PC-9 (cell line): ENCODE results near the gene ITIH4. TPM values are rescaled to one million over a fixed set of nuclear protein-coding genes. Genes with fewer than 3 reads are reported as not detected.

Source experiments
- BruUV-seq: library from RNA; stranded (reverse); fragments of 400-500 nt; replicated peaks from 2 replicates; lab custom pipeline; 2021; lab: Mats Ljungman, UMichigan
- CTCF ChIA-PET: fragments of 300-600 bp; sonication (Branson Sonifier 250); formaldehyde crosslinking; loops from one replicate; lab custom pipeline; 2022; ENCODE audit warnings: antibody characterized with exemption; lab: Charles Lee
- POLR2A ChIA-PET: fragments of 300-600 bp; sonication (Branson Sonifier 250); formaldehyde crosslinking; loops from one replicate; lab custom pipeline; 2022; ENCODE audit warnings: antibody characterized with exemption; ENCODE audit not compliant: unreplicated experiment; lab: Charles Lee
- DNase-seq, 2 experiments: peaks; one replicate each; pipeline versions ENCODE4 v3.0.0 to v3.0.0-alpha.2; 2015 to 2022; ENCODE audit warnings: mixed read lengths in 1 of 2
- H2AFZ ChIP-seq: fragments of 200-600 bp; sonication (generic); 2 replicates; pipeline ENCODE4 v1.8.1; 2017; ENCODE audit warnings: antibody characterized with exemption
- H3F3A ChIP-seq: fragments of 200-600 bp; sonication (generic); 2 replicates; pipeline ENCODE4 v1.8.1; 2017; ENCODE audit warnings: antibody characterized with exemption, mild to moderate bottlenecking, low read depth; ENCODE audit not compliant: insufficient read depth
- H3K27ac ChIP-seq: fragments of 200-600 bp; sonication (generic); 2 replicates; pipeline ENCODE4 v1.6.1; 2016; ENCODE audit warnings: mixed run types
- H3K27me3 ChIP-seq: fragments of 200-600 bp; sonication (generic); 2 replicates; pipeline ENCODE4 v1.6.1; 2016; ENCODE audit warnings: low read depth, mixed run types; ENCODE audit not compliant: insufficient read depth
- H3K36me3 ChIP-seq: fragments of 200-600 bp; sonication (generic); 2 replicates; pipeline ENCODE4 v1.6.1; 2016; ENCODE audit warnings: low read depth, mixed run types
- H3K4me1 ChIP-seq: fragments of 200-600 bp; sonication (generic); replicated peaks from 2 replicates; pipeline ENCODE4 v1.6.1; 2016; ENCODE audit warnings: mixed run types; ENCODE audit not compliant: insufficient read depth
- H3K4me2 ChIP-seq: fragments of 200-600 bp; sonication (generic); 2 replicates; pipeline ENCODE4 v1.6.1; 2017; ENCODE audit warnings: mixed run types
- H3K4me3 ChIP-seq: fragments of 200-600 bp; sonication (generic); 2 replicates; pipeline ENCODE4 v1.6.1; 2016; ENCODE audit warnings: mixed run types
- H3K79me2 ChIP-seq: fragments of 200-600 bp; sonication (generic); 2 replicates; pipeline ENCODE4 v1.6.1; 2017; ENCODE audit warnings: low read depth, mixed run types
- H3K9me2 ChIP-seq: fragments of 200-600 bp; sonication (generic); 2 replicates; pipeline ENCODE4 v1.8.1; 2017; ENCODE audit warnings: mild to moderate bottlenecking; ENCODE audit not compliant: insufficient read depth
- H3K9me3 ChIP-seq: fragments of 200-600 bp; sonication (generic); 2 replicates; pipeline ENCODE4 v1.8.1; 2016; ENCODE audit warnings: low read depth; ENCODE audit not compliant: insufficient read depth
- H4K20me1 ChIP-seq: fragments of 200-600 bp; sonication (generic); 2 replicates; pipeline ENCODE4 v1.8.1; 2017; ENCODE audit not compliant: insufficient read depth
- CTCF ChIP-seq: fragments of 200-600 bp; sonication (generic); conservative IDR thresholded peaks from 2 replicates; pipeline ENCODE4 v1.6.1; 2017; ENCODE audit warnings: mixed run types, antibody characterized with exemption, mild to moderate bottlenecking, moderate library complexity
- EZH2 ChIP-seq: fragments of 200-600 bp; sonication (generic); IDR thresholded peaks from 2 replicates; pipeline ENCODE4 v1.8.0; 2017; ENCODE audit warnings: antibody characterized with exemption, low read depth
- intact Hi-C: fragments of 100-400 bp; cut with micrococcal nuclease; formaldehyde crosslinking; loops from one replicate; pipeline ENCODE4 v1.10.0; 2022; ENCODE audit not compliant: unreplicated experiment
- total RNA-seq: library from RNA; stranded (reverse); gene quantifications from 2 replicates; pipeline ENCODE4 v1.2.3, GENCODE V29; 2021

ITIH4 gene
- total RNA-seq, 1 experiment from 2014 or later, result 2.5 TPM

GRCh38 chr3:52789746-52790040 is 40.8 kb downstream of the ITIH4 start:
- no TSS peak for BruUV-seq
- Histone ChIP-seq H3K4me3 (no peak overlapping the region), H2AFZ (no peak overlapping the region), H3F3A (no peaks in the 10 kb centered on the region), H3K9me2 (no peaks in the 10 kb centered on the region), H3K9me3 (no peaks in the 10 kb centered on the region), H4K20me1 (no peaks in the 10 kb centered on the region), H3K4me1 (no peaks in the 10 kb centered on the region), H3K4me2 (no peak overlapping the region), H3K27me3 (peaks cover 30% of the 10 kb centered on the region), H3K79me2 (no peaks in the 10 kb centered on the region), H3K27ac (no peak overlapping the region), H3K36me3 (no peaks in the 10 kb centered on the region)
- no peak for DNase-seq
- ChIA-PET POLR2A (no interaction called here), CTCF (no interaction called here)
- TF ChIP-seq EZH2 (no peak), CTCF (no peak)
- intact Hi-C loops, result no loop called here

- H3K4me3 ChIP-seq, result no peak overlapping the region
- no peak for DNase-seq
- ChIA-PET POLR2A (no interaction called here), CTCF (no interaction called here)
- no peaks in the 10 kb centered on the region for H4K20me1 ChIP-seq
- no peak overlapping the region for H3K4me2 ChIP-seq
- no peak overlapping the region for H3K27ac ChIP-seq
- no peaks in the 10 kb centered on the region for H3K9me3 ChIP-seq
- no peaks in the 10 kb centered on the region for H3F3A ChIP-seq
- no peak for TF ChIP-seq EZH2
- no peak for TF ChIP-seq CTCF
- no peaks in the 10 kb centered on the region for H3K36me3 ChIP-seq
- intact Hi-C loops, result no loop called here
- peaks cover 31% of the 10 kb centered on the region for H3K27me3 ChIP-seq
- no peaks in the 10 kb centered on the region for H3K4me1 ChIP-seq
- H3K9me2 ChIP-seq, result no peaks in the 10 kb centered on the region
- H2AFZ ChIP-seq, result no peak overlapping the region
- no TSS peak for BruUV-seq
- no peaks in the 10 kb centered on the region for H3K79me2 ChIP-seq
These were observed 41.4 kb downstream of the ITIH4 start for GRCh38 chr3:52788890-52789745.

- H3K27me3 ChIP-seq, result peaks cover 37% of the 10 kb centered on the region
- H3K9me3 ChIP-seq, result no peaks in the 10 kb centered on the region
- no peak overlapping the region for H3K4me2 ChIP-seq
- no peak for DNase-seq
- H3K27ac ChIP-seq, result no peak overlapping the region
- no peaks in the 10 kb centered on the region for H3K4me1 ChIP-seq
- BruUV-seq, result no TSS peak
- no peak overlapping the region for H3K4me3 ChIP-seq
- H3K36me3 ChIP-seq, result no peaks in the 10 kb centered on the region
- POLR2A ChIA-PET, result interaction anchor here (0.5 kb wide), 1 partner anchor 146 kb away, joined by 26 read pairs; no protein-coding TSS in a partner anchor
- H3F3A ChIP-seq, result no peaks in the 10 kb centered on the region
- no peaks in the 10 kb centered on the region for H4K20me1 ChIP-seq
- TF ChIP-seq EZH2, result no peak
- no peak for TF ChIP-seq CTCF
- CTCF ChIA-PET, result no interaction called here
- H2AFZ ChIP-seq, result no peak overlapping the region
- intact Hi-C loops, result no loop called here
- no peaks in the 10 kb centered on the region for H3K9me2 ChIP-seq
- H3K79me2 ChIP-seq, result no peaks in the 10 kb centered on the region
These were observed 42.5 kb downstream of the ITIH4 start for GRCh38 chr3:52787672-52788625.
